GM11168 (cell line): ENCODE data around the gene RAB27A.

Experiments used
- in situ Hi-C: fragments of 300-500 bp; cut with MboI; formaldehyde crosslinking; loops from one replicate; pipeline ENCODE4 v1.12.0; 2022; ENCODE audit warnings: low sequenced_read_pairs; ENCODE audit not compliant: unreplicated experiment

Gene RAB27A

DNA sequence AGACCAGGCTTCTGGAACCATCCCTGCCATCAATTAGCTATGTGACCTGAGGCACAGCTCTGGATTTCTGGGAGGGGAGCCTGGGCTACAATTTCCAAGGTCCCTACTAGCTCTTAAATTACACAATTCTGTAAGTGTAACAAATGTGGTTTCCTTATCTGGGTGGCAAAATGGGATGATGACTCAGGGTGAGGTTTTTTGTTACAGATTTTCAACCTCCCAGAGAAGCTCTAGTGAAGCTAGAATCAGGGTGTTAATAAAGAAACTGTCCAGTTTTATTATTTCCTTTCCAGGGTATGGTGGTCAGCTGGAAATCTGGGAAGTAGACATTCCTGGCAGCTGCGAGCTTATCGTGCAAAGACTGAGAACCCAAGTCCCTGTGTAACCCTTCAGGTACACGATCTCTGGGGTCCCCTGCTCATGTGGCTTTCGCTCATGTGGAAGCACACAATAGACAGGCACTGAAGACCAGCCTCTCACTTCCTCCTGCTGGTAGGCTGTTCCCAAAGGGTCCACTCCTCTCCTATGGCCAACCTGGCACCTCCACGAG lies 7.3 kb downstream of the RAB27A start:
- in situ Hi-C loops: loop anchor here (5.0 kb wide), 1 partner anchor 65 kb away; no protein-coding TSS in a partner anchor

- in situ Hi-C loops: loop anchor here (5.0 kb wide), 1 partner anchor 64 kb away; no protein-coding TSS in a partner anchor
Measured at GRCh38 chr15:55281517-55282228, 7.9 kb downstream of the RAB27A start.

- in situ Hi-C loops: loop anchor here (5.0 kb wide), 1 partner anchor 63 kb away; no protein-coding TSS in a partner anchor
Measured at GRCh38 chr15:55280589-55280988, 9.0 kb downstream of the RAB27A start.

- in situ Hi-C loops: loop anchor here (5.0 kb wide), 1 partner anchor 63 kb away; no protein-coding TSS in a partner anchor
Measured at GRCh38 chr15:55279746-55280351, 9.8 kb downstream of the RAB27A start.

DNA sequence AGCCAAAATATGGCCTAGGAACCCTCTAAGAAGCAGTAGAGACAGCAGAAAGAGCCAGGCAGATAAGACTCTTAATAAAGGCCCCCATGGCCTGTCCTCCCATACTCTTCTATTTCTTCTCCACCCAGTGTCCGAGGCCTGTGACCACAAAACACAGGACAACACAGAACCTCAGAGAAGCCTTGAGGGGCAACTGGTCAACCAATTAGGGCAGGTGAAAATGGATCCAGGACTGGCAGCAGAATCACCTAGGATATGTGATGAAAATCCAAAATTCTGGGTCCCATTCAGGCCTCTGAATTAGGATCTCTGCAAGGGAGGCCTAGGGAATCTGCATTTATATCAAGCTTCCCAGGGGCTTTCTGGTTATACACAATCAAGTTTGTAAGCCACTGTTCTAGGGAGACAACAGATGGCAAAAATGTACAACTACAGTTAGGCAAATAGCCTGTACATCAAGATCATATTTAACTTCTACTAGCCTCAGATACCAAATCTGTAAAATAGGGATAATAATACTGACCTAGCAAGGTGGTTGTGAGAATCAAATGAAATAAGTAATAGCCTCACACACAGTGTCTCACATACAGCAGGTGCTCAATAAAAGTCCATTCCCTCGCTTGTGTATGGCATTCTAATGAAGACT lies 10.4 kb downstream of the RAB27A start:
- in situ Hi-C loops: no loop called here

DNA sequence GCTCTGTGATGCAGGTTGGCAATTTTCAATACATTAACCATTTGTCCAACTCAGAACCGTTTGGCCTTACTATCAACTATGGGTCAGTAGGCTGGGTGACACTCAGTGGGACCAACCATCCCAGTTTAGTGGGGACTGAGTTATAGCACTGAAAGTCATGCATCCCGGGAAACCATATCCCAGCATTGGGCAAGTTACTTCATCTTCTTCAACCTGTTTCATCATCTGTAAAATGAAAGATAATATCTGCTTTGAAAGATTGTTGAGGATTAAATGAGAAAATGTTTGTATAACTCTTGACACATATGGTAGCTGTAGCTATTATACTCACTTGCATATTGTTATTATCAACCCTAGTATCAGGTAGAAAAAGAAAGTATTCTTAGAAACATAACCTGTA lies 11.9 kb downstream of the RAB27A start:
- in situ Hi-C loops: no loop called here

DNA sequence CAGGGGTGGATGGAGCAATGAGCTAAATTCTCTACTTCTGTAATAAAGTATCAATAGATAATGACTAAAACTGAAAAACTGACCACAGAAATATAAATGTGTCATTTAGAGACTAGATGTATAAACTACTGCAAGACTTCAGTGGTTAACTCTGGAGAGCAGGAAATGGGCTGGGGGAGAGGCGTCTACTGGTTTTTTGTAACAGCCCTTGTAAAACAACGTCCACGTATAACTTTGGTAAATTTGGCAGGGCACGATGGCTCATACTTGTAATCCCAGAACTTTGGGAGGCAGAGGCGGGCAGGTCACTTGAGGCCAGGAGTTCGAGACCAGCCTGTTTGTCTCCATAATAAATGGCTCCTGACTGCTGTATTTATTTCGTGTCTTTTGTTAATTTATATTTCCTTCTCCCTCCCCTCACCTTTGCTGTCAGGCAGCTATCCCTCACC lies 12.5 kb downstream of the RAB27A start:
- in situ Hi-C loops: no loop called here

GRCh38 chr15:55276324-55276723 lies 13.3 kb downstream of the RAB27A start:
- in situ Hi-C loops: no loop called here

DNA sequence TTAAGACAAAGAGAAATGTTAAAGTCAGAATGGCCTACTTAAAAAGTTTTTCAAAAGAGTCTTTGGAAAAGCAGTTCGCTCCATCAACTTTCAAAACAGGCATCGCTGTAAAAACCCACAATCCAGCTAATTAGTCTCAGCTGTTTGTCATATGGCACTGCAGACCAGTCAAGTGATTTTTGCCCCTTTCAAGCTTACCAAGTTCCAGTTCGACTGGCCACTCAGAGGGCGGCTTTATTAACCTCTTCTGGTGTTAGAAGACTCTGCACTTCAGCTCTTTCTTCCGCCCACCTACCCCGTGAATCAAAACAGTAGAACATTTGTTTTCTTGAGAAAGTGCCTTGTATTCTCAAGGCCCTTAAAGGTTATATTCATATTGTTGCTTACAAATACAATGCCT lies 19.3 kb downstream of the RAB27A start:
- in situ Hi-C loops: no loop called here

- in situ Hi-C loops: no loop called here
Measured at GRCh38 chr15:55268176-55268695, 21.4 kb downstream of the RAB27A start.

- in situ Hi-C loops: no loop called here
Measured at GRCh38 chr15:55267401-55268175, 22.0 kb downstream of the RAB27A start.

DNA sequence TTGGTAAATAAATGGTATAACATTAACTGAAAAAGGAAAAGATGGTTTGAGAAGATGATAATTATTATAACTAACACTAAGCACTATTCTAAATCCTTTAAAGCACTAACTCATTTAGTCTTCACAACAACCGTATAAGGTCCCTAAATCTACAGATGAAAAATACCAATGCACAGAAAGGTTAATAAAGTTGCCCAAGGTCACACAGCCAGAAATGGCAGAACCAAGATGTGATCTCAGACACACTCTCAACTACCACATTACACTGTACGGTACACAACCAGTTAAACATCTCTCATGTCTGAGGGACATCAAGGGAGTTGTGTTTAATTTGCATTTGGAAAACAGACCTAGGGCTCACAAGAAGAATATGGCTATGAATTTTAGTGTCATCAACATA lies 23.1 kb downstream of the RAB27A start:
- in situ Hi-C loops: no loop called here

DNA sequence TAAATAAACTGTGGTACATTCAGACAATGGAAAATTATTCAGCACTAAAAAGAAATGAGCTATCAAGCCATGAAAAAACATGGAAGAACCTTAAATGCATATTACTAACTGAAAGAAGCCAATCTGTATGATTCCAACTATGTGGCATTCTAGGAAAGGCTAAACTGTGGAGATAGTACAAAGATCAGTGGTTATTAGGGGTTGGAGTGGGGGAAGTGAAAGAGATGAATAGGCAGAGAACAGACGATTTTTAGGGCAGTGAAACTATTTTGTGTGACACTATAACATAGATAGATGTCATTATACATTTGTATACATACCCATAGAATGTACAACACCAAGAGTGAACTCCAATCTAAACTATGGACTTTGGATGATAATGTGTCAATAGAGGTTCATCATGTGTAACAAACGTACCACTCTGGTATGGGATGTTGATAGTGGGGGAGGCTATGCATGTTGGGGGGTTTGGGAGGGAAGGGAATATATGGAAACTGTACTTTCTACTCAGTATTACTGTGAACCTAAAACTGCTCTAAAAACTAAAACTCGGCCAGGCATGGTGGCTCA lies 29.0 kb downstream of the RAB27A start:
- in situ Hi-C loops: no loop called here

GRCh38 chr15:55257938-55258337 lies 31.7 kb downstream of the RAB27A start:
- in situ Hi-C loops: no loop called here

- in situ Hi-C loops: no loop called here
Measured at GRCh38 chr15:55257012-55257670, 32.5 kb downstream of the RAB27A start.

GRCh38 chr15:55256281-55257011 lies 33.2 kb downstream of the RAB27A start:
- in situ Hi-C loops: no loop called here

- in situ Hi-C loops: no loop called here
Measured at GRCh38 chr15:55255714-55256113, 33.9 kb downstream of the RAB27A start.

DNA sequence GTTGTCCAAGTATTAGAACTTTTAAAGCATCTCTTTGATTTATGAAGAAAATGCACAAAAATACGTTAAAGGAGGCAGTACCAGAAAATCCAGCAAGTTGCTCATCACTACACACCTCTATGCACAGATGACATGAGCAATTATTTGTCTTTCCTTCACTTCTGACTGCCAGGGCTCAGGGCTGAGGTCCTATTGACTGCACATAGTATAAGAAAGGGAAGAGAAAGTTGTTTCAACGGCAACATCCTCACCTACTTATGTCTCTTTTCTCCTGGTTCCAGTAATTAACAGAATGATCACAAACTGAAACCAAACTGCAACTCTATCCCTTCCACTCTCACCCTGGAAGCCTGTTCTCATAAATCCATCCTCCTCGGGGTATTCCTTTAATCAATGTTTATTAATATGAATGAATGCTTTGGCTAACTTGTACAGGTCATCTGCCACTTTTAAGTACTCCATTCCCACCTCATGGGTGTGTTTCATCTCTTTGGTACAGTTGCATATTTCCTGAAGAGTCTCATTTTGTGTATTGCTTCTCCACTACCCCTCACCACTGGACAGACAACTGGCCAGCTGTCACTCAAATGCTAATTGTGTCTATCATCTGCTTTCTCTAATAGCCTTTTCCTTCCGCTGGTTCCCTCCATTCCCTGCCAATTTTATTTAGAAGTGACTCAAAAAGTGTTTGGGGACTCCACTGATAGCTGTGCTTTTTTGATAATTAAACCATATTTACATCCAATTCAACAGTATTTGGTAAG lies 34.5 kb downstream of the RAB27A start:
- in situ Hi-C loops: no loop called here
